Measurements from ENCODE around the gene GYPB. TPM values are rescaled to one million over a fixed set of nuclear protein-coding genes. Genes with fewer than 3 reads are reported as not detected.
"Not testable (repeated sequence)": the region's sequence is repeated elsewhere in the genome, so short reads cannot be mapped to it uniquely, and the experiment has no call there.

GYPB gene
- total and polyA plus RNA-seq, 2 of the 8 experiments (the other 6 are each of a cell fraction or from before 2014, with no cell fraction given): not detected

DNA sequence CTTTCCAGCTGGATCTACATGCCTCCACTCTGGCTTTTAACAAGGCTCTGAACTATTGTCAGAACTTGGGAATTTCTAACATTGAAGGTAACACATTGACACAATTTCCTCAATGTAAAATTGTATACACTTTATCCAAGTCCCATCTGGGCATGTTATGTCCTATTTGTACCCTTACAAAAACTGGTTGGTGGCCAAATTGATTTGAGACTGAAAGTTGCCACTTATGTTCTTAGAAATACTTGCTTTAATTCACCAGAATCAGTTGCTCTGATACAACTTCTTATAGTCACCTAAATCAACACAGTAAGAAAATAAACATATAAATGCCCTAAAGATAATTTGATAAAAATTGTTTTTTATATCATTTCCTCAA lies 15.3 kb downstream of the GYPB start:
- not testable (repeated sequence) for H3K79me1 ChIP-seq (ENCODE audit: low read depth, low read length); H3K23ac ChIP-seq (ENCODE audit: insufficient read length); FAIRE-seq

DNA sequence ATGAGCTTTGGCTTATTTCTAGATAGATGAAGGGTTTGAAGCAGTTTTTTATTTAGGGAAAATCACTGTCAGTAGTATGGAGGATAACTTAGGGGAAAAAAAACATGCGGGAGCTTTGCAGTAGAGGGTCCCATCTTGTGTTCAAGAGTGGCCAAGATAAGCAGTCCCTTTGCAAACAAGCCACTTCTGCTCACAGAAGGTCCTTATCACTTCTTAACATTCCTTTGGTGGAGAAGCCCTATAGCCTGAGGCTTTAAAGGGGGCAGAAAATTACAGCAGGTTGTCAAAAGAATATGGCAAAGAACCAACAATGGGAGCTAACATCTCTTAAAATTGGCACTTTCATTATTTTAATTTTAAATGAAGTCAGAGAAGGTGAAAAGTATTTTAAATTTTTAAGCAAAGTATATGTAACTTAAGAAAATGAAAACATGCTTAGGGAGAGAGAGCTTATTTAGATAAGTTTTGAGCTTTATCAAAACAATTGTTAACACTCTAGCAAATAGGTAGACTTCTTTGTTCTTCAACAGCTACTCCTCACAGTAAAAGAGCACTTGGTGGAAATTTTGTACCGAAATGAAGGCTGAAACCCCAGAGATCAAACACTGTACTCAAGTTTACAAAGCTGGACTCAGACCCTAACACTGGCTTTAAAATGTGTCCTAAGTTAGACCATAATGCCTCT lies 15.8 kb downstream of the GYPB start:
- H3K18ac ChIP-seq (ENCODE audit: extremely low read depth, low read length); H3K9ac ChIP-seq (replicated peaks in 1 of 4; ENCODE audit: extremely low read depth in 1 of 4, low read depth in 3 of 4, low read length in 3 of 4); H2BK12ac ChIP-seq (ENCODE audit: low read depth, low read length); H3K79me2 ChIP-seq (ENCODE audit: control insufficient read depth in 1 of 2, insufficient read depth in 2 of 2, low read length in 2 of 2); H2BK15ac ChIP-seq (ENCODE audit: low read length); H4K91ac ChIP-seq (replicated peaks; ENCODE audit: insufficient read length, low read length); H3K14ac ChIP-seq (ENCODE audit: insufficient read length); H2BK5ac ChIP-seq (ENCODE audit: low read depth, low read length); H3K23ac ChIP-seq (ENCODE audit: insufficient read length); H4K5ac ChIP-seq (ENCODE audit: insufficient read length, low read depth, low read length); H3K79me1 ChIP-seq (ENCODE audit: low read depth, low read length); H4K8ac ChIP-seq (ENCODE audit: extremely low read depth, insufficient read depth, low read length); H3K4me2 ChIP-seq (ENCODE audit: insufficient read depth in 1 of 2, low read depth in 2 of 2, low read length in 2 of 2); CTCF ChIA-PET (ENCODE audit: partially characterized antibody); H3K56ac ChIP-seq (replicated peaks; ENCODE audit: insufficient read length, low read depth, low read length); H3K36me3 ChIP-seq (ENCODE audit: control insufficient read depth in 2 of 4, insufficient read depth in 4 of 4, low read length in 3 of 4); FAIRE-seq; H2BK20ac ChIP-seq (ENCODE audit: low read length); H2BK120ac ChIP-seq (replicated peaks; ENCODE audit: low read depth, low read length); POLR2A ChIA-PET (ENCODE audit: partially characterized antibody); H3K23me2 ChIP-seq (ENCODE audit: low read depth, low read length); H3K4ac ChIP-seq (replicated peaks; ENCODE audit: insufficient read length, low read depth, low read length); H3K4me1 ChIP-seq (replicated peaks in 1 of 4; ENCODE audit: control insufficient read depth in 3 of 4, insufficient read depth in 4 of 4, low read length in 3 of 4); H2AFZ ChIP-seq (ENCODE audit: low read length); H4K20me1 ChIP-seq (replicated peaks in 1 of 2; ENCODE audit: control insufficient read depth in 1 of 2, insufficient read depth in 2 of 2, low read length in 2 of 2); DNase-seq (ENCODE audit: low read depth in 1 of 2, low spot score in 2 of 2); H3K4me3 ChIP-seq (ENCODE audit: extremely low read depth in 1 of 4, insufficient read depth in 2 of 4, low read depth in 3 of 4, low read length in 4 of 4); H2AK5ac ChIP-seq (ENCODE audit: low read depth, low read length); H3K27ac ChIP-seq (ENCODE audit: low read depth, low read length); H3K9me3 ChIP-seq (ENCODE audit: insufficient read depth in 2 of 2, low read depth in 1 of 2, low read length in 1 of 2); H3K27me3 ChIP-seq (replicated peaks in 1 of 4; ENCODE audit: control insufficient read depth in 3 of 4, extremely low read depth in 1 of 4, insufficient read depth in 3 of 4, low read length in 3 of 4): not testable (repeated sequence)
- WGBS, 2 experiments (ENCODE audit: extremely low coverage in 1 of 2, insufficient coverage in 1 of 2, insufficient read length in 1 of 2, insufficient replicate concordance in 2 of 2, low coverage in 1 of 2, low lambda C conversion rate in 2 of 2, missing lambda C conversion rate in 1 of 2): 91% methylated on average over 2 of the region's 2 CpGs; no CpG with 5 or more reads in 1 of the 2 experiments

More for the DNA sequence above, 15.3 kb downstream of the GYPB start:
- H3K14ac ChIP-seq (ENCODE audit: insufficient read length); H3K79me2 ChIP-seq (ENCODE audit: control insufficient read depth in 1 of 2, insufficient read depth in 2 of 2, low read length in 2 of 2); H2AFZ ChIP-seq (ENCODE audit: low read length); H3K56ac ChIP-seq (replicated peaks; ENCODE audit: insufficient read length, low read depth, low read length); H4K8ac ChIP-seq (ENCODE audit: extremely low read depth, insufficient read depth, low read length); H4K91ac ChIP-seq (replicated peaks; ENCODE audit: insufficient read length, low read length); H3K4ac ChIP-seq (replicated peaks; ENCODE audit: insufficient read length, low read depth, low read length); H3K36me3 ChIP-seq (ENCODE audit: control insufficient read depth in 2 of 4, insufficient read depth in 4 of 4, low read length in 3 of 4); H3K27me3 ChIP-seq (replicated peaks in 1 of 4; ENCODE audit: control insufficient read depth in 3 of 4, extremely low read depth in 1 of 4, insufficient read depth in 3 of 4, low read length in 3 of 4); H3K4me3 ChIP-seq (ENCODE audit: extremely low read depth in 1 of 4, insufficient read depth in 2 of 4, low read depth in 3 of 4, low read length in 4 of 4); POLR2A ChIA-PET (ENCODE audit: partially characterized antibody); H4K5ac ChIP-seq (ENCODE audit: insufficient read length, low read depth, low read length); H2BK20ac ChIP-seq (ENCODE audit: low read length); H2BK15ac ChIP-seq (ENCODE audit: low read length); H3K4me1 ChIP-seq (replicated peaks in 1 of 4; ENCODE audit: control insufficient read depth in 3 of 4, insufficient read depth in 4 of 4, low read length in 3 of 4); DNase-seq (ENCODE audit: low read depth in 1 of 2, low spot score in 2 of 2); H3K27ac ChIP-seq (ENCODE audit: low read depth, low read length); H2BK5ac ChIP-seq (ENCODE audit: low read depth, low read length); H2BK120ac ChIP-seq (replicated peaks; ENCODE audit: low read depth, low read length); H2AK5ac ChIP-seq (ENCODE audit: low read depth, low read length); H3K9ac ChIP-seq (replicated peaks in 1 of 4; ENCODE audit: extremely low read depth in 1 of 4, low read depth in 3 of 4, low read length in 3 of 4); H2BK12ac ChIP-seq (ENCODE audit: low read depth, low read length); H3K23me2 ChIP-seq (ENCODE audit: low read depth, low read length); H4K20me1 ChIP-seq (replicated peaks in 1 of 2; ENCODE audit: control insufficient read depth in 1 of 2, insufficient read depth in 2 of 2, low read length in 2 of 2); H3K9me3 ChIP-seq (ENCODE audit: insufficient read depth in 2 of 2, low read depth in 1 of 2, low read length in 1 of 2); H3K18ac ChIP-seq (ENCODE audit: extremely low read depth, low read length); CTCF ChIA-PET (ENCODE audit: partially characterized antibody); H3K4me2 ChIP-seq (ENCODE audit: insufficient read depth in 1 of 2, low read depth in 2 of 2, low read length in 2 of 2): not testable (repeated sequence)

All from H1 (cell line).